B cell (primary cell): ENCODE results near the gene LRP5. TPM values are rescaled to one million over a fixed set of nuclear protein-coding genes. Genes with fewer than 3 reads are reported as not detected.

ENCODE experiments used
- ATAC-seq: fragments of 200-7000 bp; cut with Tn5 transposase; one replicate; pipeline ENCODE4 v1.10.0; 2021; ENCODE audit warnings: low read depth, mild to moderate bottlenecking, moderate number of reproducible peaks, moderate library complexity
- CTCF ChIA-PET: fragments of 350-600 bp; sonication (Branson Sonifier 250); formaldehyde crosslinking; loops from one replicate; lab custom pipeline; 2021; ENCODE audit warnings: antibody characterized with exemption, inconsistent platforms; lab: Charles Lee
- POLR2A ChIA-PET: fragments of 350-600 bp; sonication (Branson Sonifier 250); formaldehyde crosslinking; loops from one replicate; lab custom pipeline; 2021; ENCODE audit warnings: antibody characterized with exemption; lab: Charles Lee
- DNase-seq: peaks from one replicate; pipeline ENCODE4 v3.0.0; 2013
- H2AFZ ChIP-seq: 2 replicates; pipeline ENCODE4 v1.6.1; 2012; ENCODE audit warnings: mild to moderate bottlenecking, low read depth, low read length; ENCODE audit not compliant: insufficient read depth, poor library complexity, severe bottlenecking
- H3K27ac ChIP-seq, 2 donors: 1 replicate in 1 of 2; 2 replicates in 1 of 2; pipeline ENCODE4 v1.5.1; 2012 to 2013; ENCODE audit warnings: low read length in 2 of 2, mild to moderate bottlenecking in 2 of 2, moderate library complexity in 1 of 2
- H3K27me3 ChIP-seq, 4 experiments: fragments of 200-600 bp in 1 of 4; sonication (generic) in 1 of 4; replicated peaks in 1 of 4; 1 replicate in 2 of 4; 2 replicates in 2 of 4; pipeline versions ENCODE4 v1.6.1 to v1.7.0; 2013 to 2016; ENCODE audit warnings: low read length in 3 of 4, mild to moderate bottlenecking in 2 of 4, mixed read lengths in 1 of 4, moderate library complexity in 1 of 4; ENCODE audit not compliant: insufficient read depth in 4 of 4, control insufficient read depth in 3 of 4; ENCODE audit errors: control extremely low read depth in 1 of 4
- H3K36me3 ChIP-seq, 2 experiments: replicated peaks in 1 of 2; 1 replicate in 1 of 2; 2 replicates in 1 of 2; pipeline versions ENCODE4 v1.6.1 to v1.7.1; 2013; ENCODE audit warnings: low read length in 1 of 2; ENCODE audit not compliant: insufficient read depth in 2 of 2, control insufficient read depth in 1 of 2; ENCODE audit errors: control extremely low read depth in 1 of 2, extremely low read depth in 1 of 2
- H3K4me1 ChIP-seq, 2 donors: fragments of 200-600 bp in 1 of 2; sonication (generic) in 1 of 2; 1 replicate in 1 of 2; 2 replicates in 1 of 2; pipeline versions ENCODE4 v1.5.1 to v1.6.1; 2013 to 2017; ENCODE audit warnings: low read length in 2 of 2; ENCODE audit not compliant: control insufficient read depth in 2 of 2, insufficient read depth in 2 of 2
- H3K4me2 ChIP-seq: replicated peaks from 2 replicates; pipeline ENCODE3; 2012; ENCODE audit warnings: mild to moderate bottlenecking, low read depth, low read length; ENCODE audit not compliant: poor library complexity, severe bottlenecking
- H3K4me3 ChIP-seq, 5 experiments: fragments of 200-600 bp in 1 of 5; sonication (generic) in 1 of 5; 1 replicate in 3 of 5; 2 replicates in 2 of 5; pipeline versions ENCODE4 v1.5.1 to v1.7.0; 2011 to 2016; ENCODE audit warnings: low read length in 4 of 5, mild to moderate bottlenecking in 4 of 5, low read depth in 2 of 5, control low read depth in 1 of 5, moderate library complexity in 1 of 5; ENCODE audit not compliant: insufficient read depth in 1 of 5; ENCODE audit errors: control extremely low read depth in 1 of 5, extremely low read depth in 1 of 5
- H3K79me2 ChIP-seq: fragments of 200-600 bp; sonication (generic); one replicate; pipeline ENCODE4 v1.6.0; 2016; ENCODE audit warnings: low read length; ENCODE audit not compliant: control insufficient read depth, insufficient read depth
- H3K9ac ChIP-seq: fragments of 200-600 bp; sonication (generic); 2 replicates; pipeline ENCODE4 v1.6.1; 2017; ENCODE audit warnings: mild to moderate bottlenecking, low read length, moderate library complexity
- H3K9me3 ChIP-seq, 3 donors: one replicate each; pipeline versions ENCODE4 v1.6.1 to v1.7.1; 2013; ENCODE audit warnings: low read length in 2 of 3; ENCODE audit not compliant: control insufficient read depth in 2 of 3, insufficient read depth in 1 of 3; ENCODE audit errors: control extremely low read depth in 1 of 3
- H4K20me1 ChIP-seq: 2 replicates; pipeline ENCODE4 v1.6.0; 2012; ENCODE audit warnings: mild to moderate bottlenecking, low read length; ENCODE audit not compliant: insufficient read depth, control insufficient read depth, poor library complexity, severe bottlenecking
- H3K27ac Mint-ChIP-seq: one replicate; pipeline ENCODE4 v1.8.0; 2021; ENCODE audit warnings: mixed read lengths
- H3K27me3 Mint-ChIP-seq: one replicate; pipeline ENCODE4 v1.8.0; 2021; ENCODE audit warnings: mixed read lengths
- H3K4me1 Mint-ChIP-seq: one replicate; pipeline ENCODE4 v1.8.0; 2021; ENCODE audit warnings: mixed read lengths
- H3K4me3 Mint-ChIP-seq: one replicate; pipeline ENCODE4 v1.8.0; 2021; ENCODE audit warnings: mixed read lengths
- H3K9me3 Mint-ChIP-seq: one replicate; pipeline ENCODE4 v1.8.0; 2022; ENCODE audit warnings: mixed read lengths; ENCODE audit not compliant: insufficient read depth
- EZH2 ChIP-seq: IDR thresholded peaks from 2 replicates; pipeline ENCODE4 v1.6.1; 2012; ENCODE audit warnings: borderline replicate concordance, low read depth, mild to moderate bottlenecking, moderate library complexity, low read length; ENCODE audit not compliant: insufficient read depth, poor library complexity, severe bottlenecking
- WGBS: methylation state at CpG from one replicate; pipeline ENCODE4 v1.1.5; 2013; ENCODE audit warnings: missing lambda C conversion rate; ENCODE audit not compliant: insufficient coverage; 5-methylcytosine and 5-hydroxymethylcytosine counted together
- intact Hi-C: fragments of 100-400 bp; cut with micrococcal nuclease; formaldehyde crosslinking; loops from one replicate; pipeline ENCODE4 v1.10.0; 2022
- polyA plus RNA-seq: library from polyadenylated mRNA; depleted of rRNA; stranded (reverse); fragments of >200 nt; gene quantifications from 2 replicates; pipeline ENCODE4 v1.2.3, GENCODE V29; 2012
- total RNA-seq, 2 donors: library from RNA; stranded (reverse); fragments of 120-200 nt in 1 of 2; gene quantifications; 1 replicate in 1 of 2; 2 replicates in 1 of 2; pipeline versions ENCODE4 v1.2.3 to v1.2.4, GENCODE V29; 2013 to 2022
- TF ChIP-seq, protein P1 (sequence below): fragments of 200-600 bp; IDR thresholded peaks from one replicate; pipeline ENCODE4 v1.8.0; 2022; ENCODE audit warnings: antibody characterized with exemption, mild to moderate bottlenecking

The LRP5 gene
- total and polyA plus RNA-seq, 2 donors (not counting 1 experiment from before 2014, with no cell fraction given): 2.4 to 13.9 TPM

DNA sequence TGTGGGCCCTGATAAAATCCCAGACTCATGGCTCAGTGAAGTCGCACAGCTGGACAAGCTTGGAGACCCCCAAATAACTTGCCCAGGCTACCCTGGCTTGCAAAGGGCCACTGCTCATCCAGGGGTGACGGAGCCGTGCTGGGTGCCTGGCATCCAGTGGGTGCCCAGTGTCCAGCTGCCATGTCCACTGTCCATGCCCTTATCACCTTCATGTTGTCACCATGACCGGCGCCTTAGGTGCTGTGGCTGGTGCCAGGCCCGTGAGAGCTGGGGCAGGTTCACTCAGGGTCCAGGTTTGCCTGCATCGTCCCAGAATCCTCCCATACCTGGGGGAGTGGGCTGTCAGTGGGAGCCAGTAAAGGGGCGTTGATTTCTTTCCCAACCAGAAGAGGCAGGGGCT, 57.4 kb downstream of the LRP5 start:
- no peak overlapping the region for H3K27ac Mint-ChIP-seq
- H4K20me1 ChIP-seq: no peaks in the 10 kb centered on the region
- H3K27ac ChIP-seq: peak overlapping the region in 1 of 2 donors; percentile 67
- no peaks in the 10 kb centered on the region for H3K9me3 ChIP-seq
- DNase-seq (no peak), ATAC-seq (no peak)
- H3K4me1 ChIP-seq: peaks cover 54 to 60% of the 10 kb centered on the region in 2 donors
- H2AFZ ChIP-seq: no peak overlapping the region
- H3K79me2 ChIP-seq: no peaks in the 10 kb centered on the region
- peak overlapping the region; percentile 76 for H3K4me2 ChIP-seq
- WGBS: 94% methylated on average over 7 of the region's 8 CpGs
- H3K36me3 ChIP-seq: no peaks in the 10 kb centered on the region
- intact Hi-C loops: loop anchor here (2.0 kb wide), 1 partner anchor 97 kb away; no protein-coding TSS in a partner anchor
- no peak overlapping the region for H3K4me3 ChIP-seq
- ChIA-PET POLR2A (no interaction called here), CTCF (interaction anchor here (1.0 to 3.0 kb wide), 5 partner anchors 11 to 161 kb away, joined by 3 to 19 read pairs (median 4); no protein-coding TSS in a partner anchor)
- peak overlapping the region; percentile 52 for H3K9ac ChIP-seq
- peaks cover 0 to 4% (median 0%) of the 10 kb centered on the region in 4 experiments for H3K27me3 ChIP-seq
- no peaks in the 10 kb centered on the region for H3K9me3 Mint-ChIP-seq
- H3K4me1 Mint-ChIP-seq: peaks cover 66% of the 10 kb centered on the region
- no peak overlapping the region for H3K4me3 Mint-ChIP-seq
- TF ChIP-seq, protein P1, sequence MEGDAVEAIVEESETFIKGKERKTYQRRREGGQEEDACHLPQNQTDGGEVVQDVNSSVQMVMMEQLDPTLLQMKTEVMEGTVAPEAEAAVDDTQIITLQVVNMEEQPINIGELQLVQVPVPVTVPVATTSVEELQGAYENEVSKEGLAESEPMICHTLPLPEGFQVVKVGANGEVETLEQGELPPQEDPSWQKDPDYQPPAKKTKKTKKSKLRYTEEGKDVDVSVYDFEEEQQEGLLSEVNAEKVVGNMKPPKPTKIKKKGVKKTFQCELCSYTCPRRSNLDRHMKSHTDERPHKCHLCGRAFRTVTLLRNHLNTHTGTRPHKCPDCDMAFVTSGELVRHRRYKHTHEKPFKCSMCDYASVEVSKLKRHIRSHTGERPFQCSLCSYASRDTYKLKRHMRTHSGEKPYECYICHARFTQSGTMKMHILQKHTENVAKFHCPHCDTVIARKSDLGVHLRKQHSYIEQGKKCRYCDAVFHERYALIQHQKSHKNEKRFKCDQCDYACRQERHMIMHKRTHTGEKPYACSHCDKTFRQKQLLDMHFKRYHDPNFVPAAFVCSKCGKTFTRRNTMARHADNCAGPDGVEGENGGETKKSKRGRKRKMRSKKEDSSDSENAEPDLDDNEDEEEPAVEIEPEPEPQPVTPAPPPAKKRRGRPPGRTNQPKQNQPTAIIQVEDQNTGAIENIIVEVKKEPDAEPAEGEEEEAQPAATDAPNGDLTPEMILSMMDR: no peak
- no peak for TF ChIP-seq EZH2
- peaks cover 10% of the 10 kb centered on the region for H3K27me3 Mint-ChIP-seq
